HepG2 (cell line): ENCODE data around the gene C9. TPM values are rescaled to one million over a fixed set of nuclear protein-coding genes. Genes with fewer than 3 reads are reported as not detected.

Source experiments
- ATAC-seq: fragments of 200-7000 bp; cut with Tn5 transposase; 3 replicates; pipeline ENCODE4 v1.9.1; 2020; ENCODE audit warnings: mild to moderate bottlenecking, moderate library complexity
- BruUV-seq: library from RNA; stranded (reverse); fragments of 400-500 nt; replicated peaks from 2 replicates; lab custom pipeline; 2021; lab: Mats Ljungman, UMichigan
- CTCF ChIA-PET: fragments of 300-600 bp; formaldehyde crosslinking; extraction: SDS; loops from one replicate; lab custom pipeline; 2021; ENCODE audit warnings: low total read pairs, inconsistent platforms, low intra/inter-chr PET ratio; lab: Yijun Ruan, JAX
- POLR2A ChIA-PET: fragments of 350-600 bp; sonication (Branson Sonifier 250); formaldehyde crosslinking; loops from one replicate; lab custom pipeline; 2020; ENCODE audit warnings: antibody characterized with exemption, inconsistent platforms; lab: Yijun Ruan, JAX
- DNase-seq: peaks from one replicate; pipeline ENCODE4 v3.0.0-alpha.2; 2015; ENCODE audit warnings: low spot score
- FAIRE-seq: peaks from 3 replicates; lab custom pipeline; 2011; peaks lifted over from hg19 to GRCh38; lab: Jason Lieb, UNC
- H2AFZ ChIP-seq: one replicate; pipeline ENCODE4 v1.6.1; 2011; ENCODE audit warnings: low read length, inconsistent platforms
- H3K27ac ChIP-seq: fragments of 300-600 bp; 3 replicates; pipeline ENCODE4 v1.8.0; 2011; ENCODE audit warnings: mixed run types, mild to moderate bottlenecking, mixed read lengths, low read length, inconsistent platforms; ENCODE audit not compliant: insufficient read depth; ENCODE audit errors: extremely low read length
- H3K27me3 ChIP-seq, 2 experiments: fragments of 200-600 bp in 1 of 2; 2 replicates in 1 of 2; 3 replicates in 1 of 2; pipeline versions ENCODE4 v1.6.0 to v1.8.0; 2011; ENCODE audit warnings: low read length in 2 of 2, mild to moderate bottlenecking in 2 of 2, moderate library complexity in 2 of 2, inconsistent platforms in 1 of 2; ENCODE audit not compliant: insufficient read depth in 2 of 2, control insufficient read depth in 1 of 2
- H3K36me3 ChIP-seq, 2 experiments: fragments of 200-600 bp in 1 of 2; replicated peaks in 1 of 2; 2 replicates in 1 of 2; 3 replicates in 1 of 2; pipeline versions ENCODE4 v1.5.1 to v1.8.0; 2011; ENCODE audit warnings: low read length in 2 of 2, inconsistent platforms in 1 of 2; ENCODE audit not compliant: insufficient read depth in 2 of 2, control insufficient read depth in 1 of 2
- H3K4me1 ChIP-seq: 2 replicates; pipeline ENCODE4 v1.5.1; 2012; ENCODE audit warnings: low read length, inconsistent platforms; ENCODE audit not compliant: insufficient read depth
- H3K4me2 ChIP-seq: 2 replicates; pipeline ENCODE4 v1.6.0; 2011; ENCODE audit warnings: low read depth, low read length, inconsistent platforms
- H3K4me3 ChIP-seq, 3 experiments: fragments of 200-600 bp in 1 of 3; sonication (generic), shearing (Covaris generic) in 1 of 3; replicated peaks in 1 of 3; 2 replicates each; pipeline ENCODE4 v1.5.1; 2011 to 2016; ENCODE audit warnings: low read length in 3 of 3, inconsistent platforms in 2 of 3, low read depth in 2 of 3, mild to moderate bottlenecking in 2 of 3, control low read depth in 1 of 3, mixed read lengths in 1 of 3; ENCODE audit not compliant: insufficient read depth in 1 of 3
- H3K79me2 ChIP-seq: one replicate; pipeline ENCODE4 v1.6.1; 2011; ENCODE audit warnings: low read length, inconsistent platforms; ENCODE audit not compliant: insufficient read depth
- H3K9ac ChIP-seq: 2 replicates; pipeline ENCODE4 v1.6.0; 2011; ENCODE audit warnings: mild to moderate bottlenecking, low read depth, low read length, inconsistent platforms; ENCODE audit not compliant: insufficient read depth
- H3K9me3 ChIP-seq: 2 replicates; pipeline ENCODE4 v1.5.1; 2012; ENCODE audit warnings: mild to moderate bottlenecking, low read length
- H4K20me1 ChIP-seq: 2 replicates; pipeline ENCODE4 v1.6.0; 2011; ENCODE audit warnings: inconsistent platforms, mild to moderate bottlenecking, low read length, moderate library complexity; ENCODE audit not compliant: insufficient read depth
- ESRRA ChIP-seq: sonication (generic); formaldehyde crosslinking; IDR thresholded peaks from 2 replicates; pipeline ENCODE4 v1.5.1; 2020; ENCODE audit warnings: mild to moderate bottlenecking, low read depth, missing genetic modification reagents
- GTF3A ChIP-seq: sonication (generic); formaldehyde crosslinking; conservative IDR thresholded peaks from 2 replicates; pipeline ENCODE4 v1.4.0; 2020; ENCODE audit warnings: mild to moderate bottlenecking, missing genetic modification reagents
- HIVEP1 ChIP-seq: sonication (generic); formaldehyde crosslinking; IDR thresholded peaks from 2 replicates; pipeline ENCODE4 v1.4.0; 2020; ENCODE audit warnings: mild to moderate bottlenecking, missing genetic modification reagents
- HNRNPK ChIP-seq: fragments of 200-400 bp; formaldehyde crosslinking; IDR thresholded peaks from 2 replicates; pipeline ENCODE4 v1.6.1; 2018; ENCODE audit warnings: low read length, low read depth, moderate library complexity, mild to moderate bottlenecking; ENCODE audit not compliant: poor library complexity, severe bottlenecking
- KLF16 ChIP-seq, 2 experiments: sonication (generic) in 1 of 2; formaldehyde crosslinking in 1 of 2; IDR thresholded peaks; 2 replicates each; pipeline versions ENCODE4 v1.6.1 to v1.8.0; 2016 to 2023; ENCODE audit warnings: missing genetic modification reagents in 2 of 2, missing compliant biosample characterization in 1 of 2
- MXI1 ChIP-seq: IDR thresholded peaks from 3 replicates; pipeline ENCODE4 v1.6.1; 2012; ENCODE audit warnings: low read depth, low read length, inconsistent platforms, borderline replicate concordance
- NR0B2 ChIP-seq: sonication (generic); formaldehyde crosslinking; IDR thresholded peaks from 2 replicates; pipeline ENCODE4 v1.4.0; 2020; ENCODE audit warnings: mild to moderate bottlenecking, missing genetic modification reagents
- REPIN1 ChIP-seq: sonication (generic); formaldehyde crosslinking; IDR thresholded peaks from 2 replicates; pipeline ENCODE4 v1.8.0; 2022; ENCODE audit warnings: missing genetic modification reagents, low read depth, mild to moderate bottlenecking, borderline replicate concordance
- SMARCE1 ChIP-seq: fragments of 450-650 bp; IDR thresholded peaks from 2 replicates; pipeline ENCODE4 v1.6.1; 2017; ENCODE audit warnings: borderline replicate concordance
- SNAPC2 ChIP-seq: sonication (generic); formaldehyde crosslinking; IDR thresholded peaks from 2 replicates; pipeline ENCODE4 v1.8.1; 2022; ENCODE audit warnings: mild to moderate bottlenecking, missing genetic modification reagents
- YEATS4 ChIP-seq: sonication (generic); formaldehyde crosslinking; IDR thresholded peaks from 2 replicates; pipeline ENCODE4 v1.4.0; 2020; ENCODE audit warnings: missing genetic modification reagents, borderline replicate concordance
- ZNF280D ChIP-seq: sonication (generic); formaldehyde crosslinking; IDR thresholded peaks from 2 replicates; pipeline ENCODE4 v1.5.1; 2020; ENCODE audit warnings: mild to moderate bottlenecking, missing genetic modification reagents
- ZNF432 ChIP-seq: sonication (generic); formaldehyde crosslinking; IDR thresholded peaks from 2 replicates; pipeline ENCODE4 v1.5.0; 2020; ENCODE audit warnings: missing genetic modification reagents, mild to moderate bottlenecking, borderline replicate concordance
- ZNF607 ChIP-seq: sonication (generic); formaldehyde crosslinking; IDR thresholded peaks from 2 replicates; pipeline ENCODE4 v1.5.1; 2020; ENCODE audit warnings: missing genetic modification reagents, mild to moderate bottlenecking, borderline replicate concordance
- ZNF891 ChIP-seq: sonication (generic); formaldehyde crosslinking; IDR thresholded peaks from 2 replicates; pipeline ENCODE4 v1.5.0; 2020; ENCODE audit warnings: mild to moderate bottlenecking, missing genetic modification reagents
- WGBS: methylation state at CpG from one replicate; pipeline ENCODE4 v1.1.6; 2017; ENCODE audit warnings: low lambda C conversion rate; 5-methylcytosine and 5-hydroxymethylcytosine counted together
- in situ Hi-C: cut with HindIII; loops from 2 replicates; pipeline ENCODE4 v1.10.0; 2017; ENCODE audit warnings: low pct_unique_long_range_greater_than_20kb; ENCODE audit not compliant: extremely low pct_ligation_motif_present
- intact Hi-C: fragments of 100-400 bp; cut with micrococcal nuclease; formaldehyde crosslinking; loops from one replicate; pipeline ENCODE4 v1.10.0; 2022; ENCODE audit not compliant: unreplicated experiment
- polyA plus RNA-seq, 8 experiments: library from polyadenylated mRNA; depleted of rRNA in 3 of 8; stranded (reverse) in 7 of 8; unstranded in 1 of 8; fragments of >200 nt; fragmentation: Illumina TruSeq in 4 of 8; extraction: Trizol in 4 of 8; gene quantifications; 2 replicates each; pipeline versions ENCODE4 v1.2.1 to v1.2.3, GENCODE V29; 2011 to 2016; ENCODE audit warnings: low read depth in 4 of 8, missing spikeins in 1 of 8, mixed read lengths in 1 of 8; ENCODE audit not compliant: insufficient read depth in 1 of 8
- total RNA-seq, 5 experiments: library from RNA; depleted of rRNA; stranded (reverse); fragments of >200 nt; fragmentation: Illumina TruSeq; extraction: Trizol; gene quantifications; 2 replicates each; pipeline ENCODE4 v1.2.3, GENCODE V29; 2016; ENCODE audit warnings: low read depth in 1 of 5
- TF ChIP-seq, protein P1 (sequence below): IDR thresholded peaks from 2 replicates; pipeline ENCODE4 v1.6.1; 2016; ENCODE audit warnings: control low read depth
- TF ChIP-seq, protein P2 (sequence below): IDR thresholded peaks from 2 replicates; pipeline ENCODE4 v1.6.1; 2016; ENCODE audit warnings: low read depth

The C9 gene
- total and polyA plus RNA-seq, 2 of the 13 experiments (the other 11 are each of a cell fraction or from before 2014, with no cell fraction given) = not detected

DNA sequence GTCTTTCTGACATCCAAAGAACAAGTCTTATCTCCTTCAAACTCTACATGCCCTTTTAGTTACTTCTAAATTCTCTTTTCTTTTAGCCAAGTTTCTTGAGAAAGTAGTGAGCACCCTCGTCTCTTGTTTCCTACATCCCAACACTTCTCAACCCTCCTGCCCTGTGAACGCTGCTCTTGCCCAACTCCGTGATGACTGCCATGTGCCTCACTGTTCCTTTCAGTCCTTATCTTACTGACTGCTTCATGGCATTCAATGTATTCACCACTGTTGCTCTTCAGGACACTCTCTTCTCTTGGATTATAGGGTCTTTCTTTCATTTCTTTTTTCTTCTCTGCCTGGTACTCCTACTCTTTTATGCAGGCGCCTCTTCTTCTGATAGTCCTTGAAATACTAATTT, 14.8 kb downstream of the C9 start (continued):
- TF ChIP-seq, protein P1, sequence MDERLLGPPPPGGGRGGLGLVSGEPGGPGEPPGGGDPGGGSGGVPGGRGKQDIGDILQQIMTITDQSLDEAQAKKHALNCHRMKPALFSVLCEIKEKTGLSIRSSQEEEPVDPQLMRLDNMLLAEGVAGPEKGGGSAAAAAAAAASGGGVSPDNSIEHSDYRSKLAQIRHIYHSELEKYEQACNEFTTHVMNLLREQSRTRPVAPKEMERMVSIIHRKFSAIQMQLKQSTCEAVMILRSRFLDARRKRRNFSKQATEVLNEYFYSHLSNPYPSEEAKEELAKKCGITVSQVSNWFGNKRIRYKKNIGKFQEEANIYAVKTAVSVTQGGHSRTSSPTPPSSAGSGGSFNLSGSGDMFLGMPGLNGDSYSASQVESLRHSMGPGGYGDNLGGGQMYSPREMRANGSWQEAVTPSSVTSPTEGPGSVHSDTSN = no peak
- TF ChIP-seq SMARCE1 = no peak
- no peak for TF ChIP-seq MXI1
- TF ChIP-seq ZNF432 = no peak
- TF ChIP-seq ZNF280D = no peak
- no peak for TF ChIP-seq REPIN1 (CRISPR knock-in tag)
- TF ChIP-seq, all 625 proteins: peak for 0

DNA sequence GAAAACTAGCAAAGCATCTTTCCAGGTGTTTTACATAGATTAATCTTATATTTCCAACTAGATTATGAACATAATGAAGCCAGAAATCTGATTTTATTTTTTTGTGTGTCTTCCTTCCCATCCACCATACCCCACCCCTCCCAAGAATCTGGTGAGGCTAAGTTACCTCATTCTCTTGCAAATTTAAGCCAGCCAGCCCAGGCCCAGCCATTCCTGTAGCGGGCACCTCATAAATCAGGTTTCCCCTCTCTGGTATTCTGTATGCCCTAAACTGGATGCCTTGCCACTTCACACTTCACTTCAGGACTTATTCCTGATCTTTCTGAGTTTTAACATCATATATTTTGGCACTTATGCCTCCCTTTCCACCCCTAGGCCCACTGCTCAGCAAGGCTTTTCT, 21.8 kb downstream of the C9 start:
- BruUV-seq = no TSS peak
- Histone ChIP-seq H3K4me2 (no peak overlapping the region), H3K4me1 (no peaks in the 10 kb centered on the region), H3K4me3 (no peak overlapping the region), H3K9me3 (no peaks in the 10 kb centered on the region), H3K27me3 (no peaks in the 10 kb centered on the region), H4K20me1 (no peaks in the 10 kb centered on the region), H3K9ac (no peak overlapping the region), H3K36me3 (no peaks in the 10 kb centered on the region), H3K79me2 (no peaks in the 10 kb centered on the region), H3K27ac (no peak overlapping the region), H2AFZ (no peak overlapping the region)
- WGBS = 76% methylated on average over 1 of the region's 1 CpG
- FAIRE-seq (no peak), ATAC-seq (no peak), DNase-seq (no peak)
- CTCF ChIA-PET = no interaction called here
- intact Hi-C loops (no loop called here), in situ Hi-C loops (no loop called here)
- POLR2A ChIA-PET = no interaction called here
- TF ChIP-seq ZNF891 (CRISPR knock-in tag) (no peak), HNRNPK (no peak), KLF16 (CRISPR knock-in tag; IDR thresholded peaks at IDR 0.05) (no peak), YEATS4 (no peak), ZNF607 (CRISPR knock-in tag) (no peak), SNAPC2 (no peak), ESRRA (CRISPR knock-in tag) (no peak), GTF3A (no peak), HIVEP1 (CRISPR knock-in tag) (no peak), NR0B2 (CRISPR knock-in tag) (no peak)
- TF ChIP-seq, protein P2, sequence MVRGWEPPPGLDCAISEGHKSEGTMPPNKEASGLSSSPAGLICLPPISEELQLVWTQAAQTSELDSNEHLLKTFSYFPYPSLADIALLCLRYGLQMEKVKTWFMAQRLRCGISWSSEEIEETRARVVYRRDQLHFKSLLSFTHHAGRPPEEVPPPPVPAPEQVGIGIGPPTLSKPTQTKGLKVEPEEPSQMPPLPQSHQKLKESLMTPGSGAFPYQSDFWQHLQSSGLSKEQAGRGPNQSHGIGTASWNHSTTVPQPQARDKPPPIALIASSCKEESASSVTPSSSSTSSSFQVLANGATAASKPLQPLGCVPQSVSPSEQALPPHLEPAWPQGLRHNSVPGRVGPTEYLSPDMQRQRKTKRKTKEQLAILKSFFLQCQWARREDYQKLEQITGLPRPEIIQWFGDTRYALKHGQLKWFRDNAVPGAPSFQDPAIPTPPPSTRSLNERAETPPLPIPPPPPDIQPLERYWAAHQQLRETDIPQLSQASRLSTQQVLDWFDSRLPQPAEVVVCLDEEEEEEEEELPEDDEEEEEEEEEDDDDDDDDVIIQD = no peak
